ENCODE results near the gene ATP2C1. TPM values are rescaled to one million over a fixed set of nuclear protein-coding genes. Genes with fewer than 3 reads are reported as not detected.

The ATP2C1 gene
- total RNA-seq, 4 donors from 2014 or later, result 20.9 to 60.8 (median 44.6) TPM

- Histone ChIP-seq H3K27me3 (no peaks in the 10 kb centered on the region), H3K4me3 (no peak overlapping the region), H3K4me1 (peaks cover 0 to 22% (median 6%) of the 10 kb centered on the region in 4 donors), H3K9me3 (no peaks in the 10 kb centered on the region), H3K36me3 (no peaks in the 10 kb centered on the region), H3K27ac (peak overlapping the region in 1 of 4 donors; percentile 24)
- in situ Hi-C loops (cut with MboI; ENCODE audit: low pct_ligation_motif_present in 1 of 4, low pct_unique_long_range_greater_than_20kb in 1 of 4, low sequenced_read_pairs in 3 of 4) (no loop called here), intact Hi-C loops (cut with DNase I; ENCODE audit: low total_unique reads) (no loop called here)
- TF ChIP-seq CTCF (IDR thresholded peaks at IDR 0.05) (no peak), POLR2A (IDR thresholded peaks at IDR 0.05) (no peak), POLR2AphosphoS5 (IDR thresholded peaks at IDR 0.05) (no peak), EP300 (IDR thresholded peaks at IDR 0.05; ENCODE audit: low read depth) (no peak)
- DNase-seq, result no peak
- WGBS, 2 donors (ENCODE audit: low coverage in 1 of 2), result 39 to 50% methylated on average over 7 to 8 of the region's 8 CpGs
Observed at GRCh38 chr3:130850044-130850797, 43.7 kb upstream of the ATP2C1 start.

GRCh38 chr3:130850843-130851242 is 43.0 kb upstream of the ATP2C1 start:
- H3K27ac ChIP-seq, result peak overlapping the region in 1 of 4 donors; percentile 24
- in situ Hi-C loops (cut with MboI; ENCODE audit: low pct_ligation_motif_present in 1 of 4, low pct_unique_long_range_greater_than_20kb in 1 of 4, low sequenced_read_pairs in 3 of 4) (no loop called here), intact Hi-C loops (cut with DNase I; ENCODE audit: low total_unique reads) (no loop called here)
- 52 to 53% methylated on average over 7 of the region's 7 CpGs for WGBS, 2 donors (ENCODE audit: low coverage in 1 of 2)
- no peak overlapping the region for H3K4me3 ChIP-seq
- no peak for TF ChIP-seq POLR2A (IDR thresholded peaks at IDR 0.05)
- TF ChIP-seq POLR2AphosphoS5 (IDR thresholded peaks at IDR 0.05), result no peak
- no peak for TF ChIP-seq CTCF (IDR thresholded peaks at IDR 0.05)
- TF ChIP-seq EP300 (IDR thresholded peaks at IDR 0.05; ENCODE audit: low read depth), result no peak
- H3K4me1 ChIP-seq, result peaks cover 0 to 22% (median 6%) of the 10 kb centered on the region in 4 donors
- H3K9me3 ChIP-seq, result no peaks in the 10 kb centered on the region
- no peak for DNase-seq
- H3K27me3 ChIP-seq, result no peaks in the 10 kb centered on the region
- no peaks in the 10 kb centered on the region for H3K36me3 ChIP-seq

DNA sequence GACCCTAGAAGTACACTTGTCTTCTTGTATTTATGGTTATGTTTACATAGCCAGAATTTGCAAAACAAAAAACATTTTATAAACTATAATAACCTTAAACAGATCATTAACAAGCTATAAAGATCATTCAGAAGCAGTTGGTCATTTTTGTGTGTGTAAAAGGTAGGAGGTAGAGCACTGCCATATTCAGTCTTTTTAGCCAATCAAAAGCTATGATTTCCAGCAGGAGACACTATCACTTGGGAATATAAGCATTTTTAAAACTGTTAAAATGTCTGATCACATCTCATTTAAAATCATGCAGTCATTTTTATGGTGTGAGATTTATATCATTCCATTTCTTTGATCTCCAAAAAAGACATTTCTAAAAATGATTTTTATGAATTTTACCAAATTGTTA is 42.6 kb upstream of the ATP2C1 start:
- Histone ChIP-seq H3K27me3 (no peaks in the 10 kb centered on the region), H3K4me3 (no peak overlapping the region), H3K9me3 (no peaks in the 10 kb centered on the region), H3K27ac (peak overlapping the region in 1 of 4 donors; percentile 24), H3K36me3 (no peaks in the 10 kb centered on the region), H3K4me1 (peaks cover 0 to 22% (median 6%) of the 10 kb centered on the region in 4 donors)
- intact Hi-C loops (cut with DNase I; ENCODE audit: low total_unique reads), result no loop called here
- in situ Hi-C loops (cut with MboI; ENCODE audit: low pct_ligation_motif_present in 1 of 4, low pct_unique_long_range_greater_than_20kb in 1 of 4, low sequenced_read_pairs in 3 of 4), result no loop called here
- no peak for DNase-seq
- TF ChIP-seq POLR2AphosphoS5 (IDR thresholded peaks at IDR 0.05), result no peak
- no peak for TF ChIP-seq POLR2A (IDR thresholded peaks at IDR 0.05)
- TF ChIP-seq CTCF (IDR thresholded peaks at IDR 0.05), result no peak
- no peak for TF ChIP-seq EP300 (IDR thresholded peaks at IDR 0.05; ENCODE audit: low read depth)

DNA sequence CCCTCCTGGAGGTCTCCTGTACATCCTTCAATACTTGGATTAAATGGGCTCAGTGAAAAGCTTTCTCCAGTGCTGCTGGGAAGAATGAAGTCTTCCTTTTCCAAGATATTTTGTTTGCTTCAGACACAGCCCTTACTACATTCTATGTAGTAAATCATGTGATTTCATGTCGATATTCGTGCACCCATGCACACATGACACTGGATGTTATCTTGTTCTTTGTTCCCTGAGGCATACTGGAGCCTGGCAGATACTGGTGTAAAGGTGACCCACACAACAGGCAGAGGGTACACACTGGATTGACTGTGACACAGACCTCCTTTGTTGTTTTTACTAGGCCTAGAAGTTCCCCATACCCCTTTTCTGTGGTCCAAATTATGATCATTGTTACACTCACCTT is 40.3 kb upstream of the ATP2C1 start:
- intact Hi-C loops (cut with DNase I; ENCODE audit: low total_unique reads), result no loop called here
- DNase-seq, result no peak
- no peak overlapping the region for H3K4me3 ChIP-seq
- TF ChIP-seq CTCF (IDR thresholded peaks at IDR 0.05) (no peak), EP300 (IDR thresholded peaks at IDR 0.05; ENCODE audit: low read depth) (no peak), POLR2A (IDR thresholded peaks at IDR 0.05) (no peak), POLR2AphosphoS5 (IDR thresholded peaks at IDR 0.05) (no peak)
- no peaks in the 10 kb centered on the region for H3K27me3 ChIP-seq
- H3K9me3 ChIP-seq, result no peaks in the 10 kb centered on the region
- no peak overlapping the region for H3K27ac ChIP-seq
- in situ Hi-C loops (cut with MboI; ENCODE audit: low pct_ligation_motif_present in 1 of 4, low pct_unique_long_range_greater_than_20kb in 1 of 4, low sequenced_read_pairs in 3 of 4), result no loop called here
- H3K36me3 ChIP-seq, result no peaks in the 10 kb centered on the region
- 40 to 63% methylated on average over 1 to 2 of the region's 2 CpGs for WGBS, 2 donors (ENCODE audit: low coverage in 1 of 2)
- H3K4me1 ChIP-seq, result peaks cover 0 to 22% (median 6%) of the 10 kb centered on the region in 4 donors
